22Rv1 (cell line): ENCODE measurements around the gene TIGD2.

ENCODE experiments used
- H3K27ac ChIP-seq: fragments of 450-650 bp; 2 replicates; pipeline ENCODE4 v1.5.1; 2017
- ZFX ChIP-seq: fragments of 450-650 bp; IDR thresholded peaks from 2 replicates; pipeline ENCODE4 v1.6.1; 2017; ENCODE audit warnings: antibody characterized with exemption, borderline replicate concordance
- TF ChIP-seq, protein P1 (sequence below): fragments of 450-650 bp; IDR thresholded peaks from 2 replicates; pipeline ENCODE4 v1.5.1; 2017; ENCODE audit warnings: mild to moderate bottlenecking

TIGD2 gene

DNA sequence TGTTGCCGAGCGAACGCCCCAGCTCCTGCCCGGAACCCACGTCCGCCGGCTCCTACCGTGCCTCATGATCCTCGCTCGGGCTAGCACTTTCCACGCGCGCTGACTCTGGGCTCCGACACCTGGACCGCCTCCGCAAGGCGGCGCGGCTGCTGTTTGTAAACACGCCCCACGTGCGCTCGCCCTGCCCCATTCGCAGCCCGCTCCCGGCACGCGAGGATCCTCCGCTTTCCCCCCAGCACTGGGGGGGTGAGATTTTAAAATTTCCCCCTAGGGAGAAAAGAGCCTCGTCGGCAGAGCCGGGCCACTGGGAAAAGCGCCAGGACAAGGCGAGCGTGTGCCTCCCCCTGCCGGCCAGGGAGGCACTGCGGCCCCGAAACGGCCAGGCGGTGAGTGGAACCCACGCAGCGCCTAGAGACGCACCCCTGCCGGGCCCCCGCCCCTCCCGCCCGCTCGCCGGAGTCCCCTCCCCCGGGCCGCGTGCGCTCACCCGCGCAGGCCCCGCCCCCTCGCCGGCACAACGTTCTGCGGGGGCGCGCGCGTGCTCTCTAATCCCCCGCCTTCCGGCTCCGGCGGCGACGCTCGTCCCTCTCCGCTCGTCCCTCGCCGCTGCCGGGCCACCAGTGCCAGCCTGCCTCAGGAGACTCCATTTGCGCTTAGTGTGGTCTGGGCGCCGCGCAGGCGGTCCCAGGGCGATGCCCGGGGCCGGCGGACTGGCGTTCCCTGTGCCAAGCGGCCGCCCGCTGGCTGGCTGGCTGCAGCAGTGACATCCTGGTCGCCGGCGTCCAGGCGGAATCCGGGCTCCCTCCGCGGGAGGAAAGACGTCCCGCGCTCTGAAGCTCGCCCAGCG is at the start of gene TIGD2:
TIGD2 (plus strand) TSS at position 548 of the 847 bp plus-strand sequence. CDS start 1,442 bp downstream, outside the sequence.
- TF ChIP-seq ZFX: no peak
- TF ChIP-seq, protein P1, sequence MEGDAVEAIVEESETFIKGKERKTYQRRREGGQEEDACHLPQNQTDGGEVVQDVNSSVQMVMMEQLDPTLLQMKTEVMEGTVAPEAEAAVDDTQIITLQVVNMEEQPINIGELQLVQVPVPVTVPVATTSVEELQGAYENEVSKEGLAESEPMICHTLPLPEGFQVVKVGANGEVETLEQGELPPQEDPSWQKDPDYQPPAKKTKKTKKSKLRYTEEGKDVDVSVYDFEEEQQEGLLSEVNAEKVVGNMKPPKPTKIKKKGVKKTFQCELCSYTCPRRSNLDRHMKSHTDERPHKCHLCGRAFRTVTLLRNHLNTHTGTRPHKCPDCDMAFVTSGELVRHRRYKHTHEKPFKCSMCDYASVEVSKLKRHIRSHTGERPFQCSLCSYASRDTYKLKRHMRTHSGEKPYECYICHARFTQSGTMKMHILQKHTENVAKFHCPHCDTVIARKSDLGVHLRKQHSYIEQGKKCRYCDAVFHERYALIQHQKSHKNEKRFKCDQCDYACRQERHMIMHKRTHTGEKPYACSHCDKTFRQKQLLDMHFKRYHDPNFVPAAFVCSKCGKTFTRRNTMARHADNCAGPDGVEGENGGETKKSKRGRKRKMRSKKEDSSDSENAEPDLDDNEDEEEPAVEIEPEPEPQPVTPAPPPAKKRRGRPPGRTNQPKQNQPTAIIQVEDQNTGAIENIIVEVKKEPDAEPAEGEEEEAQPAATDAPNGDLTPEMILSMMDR: peak; percentile 75
- peak within 1 kb of the TSS; percentile 78 for H3K27ac ChIP-seq

DNA sequence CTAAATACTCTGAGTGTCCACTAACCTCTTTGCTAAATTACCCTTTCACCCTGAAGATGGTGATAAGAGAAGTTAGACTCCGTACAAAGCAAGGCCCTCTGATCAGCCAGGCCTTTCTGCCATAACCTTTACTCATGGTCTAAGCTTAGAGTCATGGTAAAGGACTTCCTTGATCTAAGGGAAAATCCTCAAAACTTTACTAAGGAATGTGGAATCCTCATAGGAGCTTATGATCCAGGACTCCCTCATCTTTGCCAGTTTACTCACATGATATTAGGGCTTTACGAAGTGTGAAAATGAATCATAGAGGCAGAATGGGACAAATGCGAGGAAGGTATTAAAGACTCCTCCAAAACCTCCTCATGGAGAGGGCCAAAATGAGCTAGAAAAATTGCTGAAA is 46.5 kb upstream of the TIGD2 start:
- TF ChIP-seq, protein P1: no peak
- no peak for TF ChIP-seq ZFX
- no peak overlapping the region for H3K27ac ChIP-seq

DNA sequence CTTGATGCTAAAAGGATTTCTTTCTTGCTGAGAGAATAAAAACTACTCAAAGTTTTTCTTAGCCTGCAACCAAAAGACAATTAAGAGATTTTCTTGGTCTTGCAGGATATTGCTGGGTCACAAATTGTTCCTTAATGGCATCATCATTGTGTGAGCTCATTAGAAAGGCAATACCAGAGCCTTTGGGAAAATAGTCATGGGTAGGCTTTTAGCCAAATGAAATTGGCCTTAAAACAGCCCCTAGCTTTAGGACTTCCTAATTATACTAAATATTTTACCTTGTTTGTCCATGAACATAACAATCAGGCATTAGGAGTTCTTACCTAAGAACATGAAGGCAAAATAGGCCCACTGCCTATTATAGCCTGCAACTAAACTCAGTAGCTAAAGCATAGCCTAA is 43.9 kb upstream of the TIGD2 start:
- no peak for TF ChIP-seq ZFX
- TF ChIP-seq, protein P1: no peak
- H3K27ac ChIP-seq: no peak overlapping the region

DNA sequence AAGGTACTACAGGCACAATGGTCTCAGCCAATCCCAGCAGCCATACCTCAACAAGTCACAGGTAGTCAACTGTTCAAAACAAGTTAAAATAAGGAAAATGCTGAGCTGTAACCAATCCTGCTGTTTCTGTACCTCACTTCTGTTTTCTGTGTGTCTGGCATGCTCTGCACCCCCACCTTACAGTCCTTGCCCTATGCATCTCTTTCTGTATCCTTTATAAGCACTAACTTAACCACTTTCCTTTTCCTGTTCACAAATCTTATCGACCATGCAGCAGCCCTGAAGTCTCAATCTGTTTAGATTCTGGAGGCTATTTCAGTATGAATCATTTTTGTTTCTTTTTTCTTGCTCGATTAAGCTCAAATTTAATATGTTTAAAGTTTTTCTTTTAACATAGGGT is 41.9 kb upstream of the TIGD2 start:
- H3K27ac ChIP-seq: no peak overlapping the region
- TF ChIP-seq, protein P1: no peak
- TF ChIP-seq ZFX: no peak

DNA sequence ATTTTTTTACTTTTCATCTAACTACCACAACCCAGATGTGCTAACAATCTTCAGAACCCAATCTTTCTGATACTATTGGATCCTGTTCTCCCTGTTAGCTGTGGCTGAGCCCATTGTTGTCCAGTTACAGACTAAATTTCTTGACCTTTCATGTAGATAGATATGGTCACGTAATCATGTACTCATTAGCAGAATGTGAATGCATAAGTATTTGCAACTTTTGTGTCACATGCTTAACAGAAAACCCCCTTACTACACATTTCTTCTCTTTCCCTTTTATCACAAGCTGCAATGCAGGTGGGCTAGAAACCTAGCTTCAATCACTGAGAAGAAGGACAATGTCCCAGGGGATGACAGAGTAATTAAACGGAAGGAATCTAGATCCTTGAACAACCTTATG is 41.3 kb upstream of the TIGD2 start:
- no peak for TF ChIP-seq ZFX
- TF ChIP-seq, protein P1: no peak
- H3K27ac ChIP-seq: no peak overlapping the region

DNA sequence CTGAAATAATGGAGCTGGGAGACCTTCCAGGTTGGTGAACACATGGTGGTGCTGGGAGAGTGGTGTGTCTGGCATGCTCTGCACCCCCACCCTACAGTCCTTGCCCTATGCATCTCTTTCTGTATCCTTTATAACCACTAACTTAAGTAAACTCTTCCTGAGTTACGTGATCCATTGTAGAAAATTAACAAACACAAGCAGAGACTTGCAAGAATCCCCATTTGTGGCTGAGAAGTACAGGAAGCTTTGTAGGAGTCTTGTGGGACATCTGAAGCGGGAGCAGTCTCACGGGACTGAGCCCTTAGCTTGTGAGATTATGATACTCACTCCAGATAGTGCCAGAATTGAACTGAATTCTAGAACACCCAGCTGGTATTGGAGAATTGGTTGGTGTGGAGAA is 40.0 kb upstream of the TIGD2 start:
- H3K27ac ChIP-seq: no peak overlapping the region
- TF ChIP-seq, protein P1: no peak
- no peak for TF ChIP-seq ZFX

DNA sequence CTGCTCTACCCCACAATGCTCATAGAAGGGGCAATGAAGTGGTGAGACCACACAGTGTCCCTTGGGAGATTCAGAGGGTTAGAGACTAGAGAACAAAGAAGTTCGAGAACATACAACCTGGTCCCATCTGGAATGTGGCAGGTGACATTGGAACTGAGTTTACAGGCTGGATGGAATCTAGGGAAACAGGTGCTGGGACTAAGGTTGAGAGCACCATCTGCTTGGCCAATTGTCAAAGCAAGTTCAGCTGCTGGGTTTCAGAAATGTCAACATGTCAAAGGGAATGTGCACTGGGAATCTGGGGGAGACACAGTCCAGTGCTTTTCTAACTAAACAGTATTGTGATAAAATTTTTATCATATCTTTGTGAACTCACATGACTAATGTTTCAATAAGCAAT is 38.4 kb upstream of the TIGD2 start:
- TF ChIP-seq ZFX: no peak
- TF ChIP-seq, protein P1: no peak
- no peak overlapping the region for H3K27ac ChIP-seq
